ENCODE data around the gene SAFB.

- TF ChIP-seq CTCF (IDR thresholded peaks at IDR 0.05) (no peak), POLR2A (IDR thresholded peaks at IDR 0.05) (no peak)
Measured at GRCh38 chr19:5612891-5613865, 9.7 kb upstream of the SAFB start.

Measured in esophagus squamous epithelium (tissue), 4 donors.